ENCODE results near the gene KCNMB3. TPM values are rescaled to one million over a fixed set of nuclear protein-coding genes. Genes with fewer than 3 reads are reported as not detected.

Gene KCNMB3
- total RNA-seq, 1 donor from 2014 or later: 0.75 TPM

DNA sequence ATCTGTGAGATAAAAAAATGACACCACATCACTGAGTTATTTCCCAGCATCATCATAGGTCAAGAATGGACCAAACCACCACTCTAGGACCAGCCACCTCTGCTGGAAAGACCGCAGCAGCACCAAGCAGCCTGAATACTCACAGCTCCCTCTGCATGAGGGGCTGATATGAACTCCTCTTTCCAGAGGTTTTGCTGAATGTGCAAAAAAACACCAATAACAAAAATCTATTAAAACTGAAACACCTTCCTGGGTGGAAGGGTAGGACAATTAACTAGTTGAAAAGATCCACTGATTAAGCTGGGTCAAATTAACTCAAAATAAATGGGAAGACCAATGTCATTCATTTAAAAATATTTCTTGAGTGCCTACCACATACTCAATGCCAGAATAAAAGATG, 28.9 kb upstream of the KCNMB3 start:
- H3K9me3 ChIP-seq (ENCODE audit: insufficient read depth, low read depth, low read length): no peaks in the 10 kb centered on the region
- Mint-ChIP-seq H3K36me3 (ENCODE audit: low read depth, unreplicated experiment) (no peaks in the 10 kb centered on the region), H3K27me3 (ENCODE audit: low read depth, unreplicated experiment) (peaks cover 6% of the 10 kb centered on the region), H3K27ac (ENCODE audit: unreplicated experiment) (no peak overlapping the region), H3K4me3 (ENCODE audit: unreplicated experiment) (no peak overlapping the region), H3K4me1 (ENCODE audit: low read depth, unreplicated experiment) (peaks cover 6% of the 10 kb centered on the region), H3K9me3 (ENCODE audit: unreplicated experiment) (peaks cover 5% of the 10 kb centered on the region)
- H3K27ac ChIP-seq (ENCODE audit: low read depth, low read length): no peak overlapping the region
- no peaks in the 10 kb centered on the region for H3K36me3 ChIP-seq (ENCODE audit: insufficient read depth, low read length)
- H3K4me3 ChIP-seq (ENCODE audit: insufficient read depth, low read depth, low read length): no peak overlapping the region
- FAIRE-seq: no peak
- no peak overlapping the region for H3K9ac ChIP-seq (ENCODE audit: low read length)
- no peak overlapping the region for H2AFZ ChIP-seq (ENCODE audit: low read depth, low read length)
- no peak for TF ChIP-seq CTCF (IDR thresholded peaks at IDR 0.05; ENCODE audit: insufficient read depth, low read depth, low read length)
- TF ChIP-seq EZH2 (IDR thresholded peaks at IDR 0.05; ENCODE audit: insufficient read depth, low read length): no peak
- no peaks in the 10 kb centered on the region for H4K20me1 ChIP-seq (ENCODE audit: insufficient read depth, low read length)
- DNase-seq (ENCODE audit: low read depth): no peak
- H3K27me3 ChIP-seq (ENCODE audit: insufficient read depth, low read length): no peaks in the 10 kb centered on the region
- no peaks in the 10 kb centered on the region for H3K79me2 ChIP-seq (ENCODE audit: insufficient read depth, low read length)
- no peaks in the 10 kb centered on the region for H3K4me1 ChIP-seq (ENCODE audit: insufficient read depth, low read length)
- no peak overlapping the region for H3K4me2 ChIP-seq (ENCODE audit: low read length)

DNA sequence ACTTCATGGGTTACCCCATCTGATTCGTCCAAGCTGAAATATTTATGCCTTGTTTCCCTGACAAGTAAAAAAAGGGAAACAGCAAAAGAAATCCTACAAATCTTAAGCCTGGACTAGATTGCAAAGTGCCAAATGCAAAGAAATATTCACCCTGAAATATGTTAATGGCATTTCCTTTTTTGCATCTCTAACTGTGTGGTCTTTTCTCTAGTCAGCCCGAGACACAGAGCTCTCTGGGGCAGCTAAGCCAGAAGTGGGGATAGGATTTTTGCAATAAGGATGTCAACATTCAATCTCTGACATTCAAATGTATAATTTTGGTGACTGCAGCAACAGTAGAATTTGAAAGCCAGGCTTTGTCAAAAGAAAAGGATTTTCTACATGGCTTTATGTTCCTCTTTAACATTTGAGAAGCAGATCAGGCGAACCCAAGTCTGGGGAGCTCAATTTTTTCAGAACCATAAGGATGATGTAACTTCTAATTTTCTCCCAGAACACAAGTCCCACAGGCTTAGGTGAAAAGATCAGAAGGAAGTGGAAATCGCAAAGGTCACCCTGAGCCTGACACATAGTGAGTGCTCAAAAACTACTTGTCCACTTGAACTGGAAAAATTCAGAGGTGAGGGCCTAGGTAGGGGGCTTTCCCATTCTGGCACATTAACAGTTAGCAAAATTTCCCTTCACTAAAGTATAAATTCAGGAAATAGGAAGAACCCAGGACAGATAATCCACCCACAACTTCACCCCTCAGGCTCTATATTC, 28.2 kb upstream of the KCNMB3 start:
- no peak overlapping the region for H3K4me3 Mint-ChIP-seq (ENCODE audit: unreplicated experiment)
- no peak for FAIRE-seq

More for the DNA sequence above, 28.2 kb upstream of the KCNMB3 start:
- H3K27ac ChIP-seq (ENCODE audit: low read depth, low read length): no peak overlapping the region
- peaks cover 5% of the 10 kb centered on the region for H3K9me3 Mint-ChIP-seq (ENCODE audit: unreplicated experiment)
- no peaks in the 10 kb centered on the region for H3K36me3 Mint-ChIP-seq (ENCODE audit: low read depth, unreplicated experiment)
- H3K79me2 ChIP-seq (ENCODE audit: insufficient read depth, low read length): no peaks in the 10 kb centered on the region
- no peaks in the 10 kb centered on the region for H3K4me1 ChIP-seq (ENCODE audit: insufficient read depth, low read length)
- H3K27me3 Mint-ChIP-seq (ENCODE audit: low read depth, unreplicated experiment): peaks cover 6% of the 10 kb centered on the region
- H3K27me3 ChIP-seq (ENCODE audit: insufficient read depth, low read length): no peaks in the 10 kb centered on the region
- no peaks in the 10 kb centered on the region for H3K36me3 ChIP-seq (ENCODE audit: insufficient read depth, low read length)
- TF ChIP-seq EZH2 (IDR thresholded peaks at IDR 0.05; ENCODE audit: insufficient read depth, low read length): no peak
- no peak for TF ChIP-seq CTCF (IDR thresholded peaks at IDR 0.05; ENCODE audit: insufficient read depth, low read depth, low read length)
- H2AFZ ChIP-seq (ENCODE audit: low read depth, low read length): no peak overlapping the region
- peaks cover 6% of the 10 kb centered on the region for H3K4me1 Mint-ChIP-seq (ENCODE audit: low read depth, unreplicated experiment)
- H3K4me2 ChIP-seq (ENCODE audit: low read length): no peak overlapping the region
- H3K27ac Mint-ChIP-seq (ENCODE audit: unreplicated experiment): no peak overlapping the region
- no peak overlapping the region for H3K9ac ChIP-seq (ENCODE audit: low read length)
- H4K20me1 ChIP-seq (ENCODE audit: insufficient read depth, low read length): no peaks in the 10 kb centered on the region
- DNase-seq (ENCODE audit: low read depth): no peak
- H3K4me3 ChIP-seq (ENCODE audit: insufficient read depth, low read depth, low read length): no peak overlapping the region
- H3K9me3 ChIP-seq (ENCODE audit: insufficient read depth, low read depth, low read length): no peaks in the 10 kb centered on the region

All from astrocyte (in vitro differentiated cells and primary cell).